Neural crest cell (in vitro differentiated cells): ENCODE measurements around the gene CDYL. TPM values are rescaled to one million over a fixed set of nuclear protein-coding genes. Genes with fewer than 3 reads are reported as not detected.
A peak's percentile ranks its signal among the peaks of the same experiment; 100 is the strongest.

Experiments used
- DNase-seq: peaks from one replicate; pipeline ENCODE4 v3.0.0; 2021; ENCODE audit warnings: low read depth, mixed read lengths, low spot score
- H3K27ac Mint-ChIP-seq: one replicate; pipeline ENCODE4 v1.8.0; 2021; ENCODE audit warnings: mild to moderate bottlenecking, mixed read lengths; ENCODE audit not compliant: unreplicated experiment
- H3K27me3 Mint-ChIP-seq: 2 replicates; pipeline ENCODE4 v1.8.0; 2021; ENCODE audit warnings: low read depth, mild to moderate bottlenecking, mixed read lengths
- H3K36me3 Mint-ChIP-seq: 2 replicates; pipeline ENCODE4 v1.8.0; 2021; ENCODE audit warnings: low read depth, mild to moderate bottlenecking, mixed read lengths
- H3K4me1 Mint-ChIP-seq: 2 replicates; pipeline ENCODE4 v1.8.0; 2021; ENCODE audit warnings: mixed read lengths
- H3K4me3 Mint-ChIP-seq: one replicate; pipeline ENCODE4 v1.8.0; 2021; ENCODE audit warnings: mild to moderate bottlenecking, mixed read lengths
- H3K9me3 Mint-ChIP-seq: 2 replicates; pipeline ENCODE4 v1.8.0; 2021; ENCODE audit warnings: mixed read lengths
- total RNA-seq: library from RNA; stranded (reverse); gene quantifications from 2 replicates; pipeline ENCODE4 v1.2.1, GENCODE V29; 2021
- TF ChIP-seq, protein P1 (sequence below): fragments of 200-600 bp; sonication (generic); conservative IDR thresholded peaks from 2 replicates; pipeline ENCODE4 v1.5.0; 2021; ENCODE audit warnings: antibody characterized with exemption, mild to moderate bottlenecking

The CDYL gene
- total RNA-seq, 1 donor from 2014 or later = 54.2 TPM

DNA sequence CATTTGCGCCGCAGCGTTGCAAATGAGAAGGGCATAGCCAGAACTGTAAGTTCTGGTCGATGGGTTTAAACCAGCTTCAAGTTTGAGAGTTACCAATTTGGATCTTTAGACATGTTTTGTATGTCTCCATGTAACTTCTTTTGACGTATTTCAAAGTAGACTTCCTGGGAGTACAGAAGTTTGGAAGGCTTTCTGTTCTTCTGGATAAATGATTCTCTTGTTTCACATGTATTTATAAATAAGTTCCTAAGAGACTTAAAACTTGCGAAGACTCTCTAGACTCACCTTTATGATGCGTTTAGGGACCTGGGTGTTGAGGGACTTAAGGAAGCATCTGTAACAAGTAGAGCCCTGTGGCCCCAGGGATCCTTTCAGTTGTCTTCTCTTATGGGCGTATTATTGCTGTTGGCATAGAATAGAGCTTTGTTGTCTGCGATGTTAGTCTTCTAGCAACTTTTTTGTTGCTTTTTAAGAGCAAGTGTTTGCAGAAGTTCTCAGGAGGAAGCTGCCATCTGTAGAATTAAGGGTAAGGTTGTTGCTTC is 1.3 kb downstream of the CDYL start:
- H3K4me1 Mint-ChIP-seq = peaks cover 43% of the 10 kb centered on the region
- TF ChIP-seq, protein P1, sequence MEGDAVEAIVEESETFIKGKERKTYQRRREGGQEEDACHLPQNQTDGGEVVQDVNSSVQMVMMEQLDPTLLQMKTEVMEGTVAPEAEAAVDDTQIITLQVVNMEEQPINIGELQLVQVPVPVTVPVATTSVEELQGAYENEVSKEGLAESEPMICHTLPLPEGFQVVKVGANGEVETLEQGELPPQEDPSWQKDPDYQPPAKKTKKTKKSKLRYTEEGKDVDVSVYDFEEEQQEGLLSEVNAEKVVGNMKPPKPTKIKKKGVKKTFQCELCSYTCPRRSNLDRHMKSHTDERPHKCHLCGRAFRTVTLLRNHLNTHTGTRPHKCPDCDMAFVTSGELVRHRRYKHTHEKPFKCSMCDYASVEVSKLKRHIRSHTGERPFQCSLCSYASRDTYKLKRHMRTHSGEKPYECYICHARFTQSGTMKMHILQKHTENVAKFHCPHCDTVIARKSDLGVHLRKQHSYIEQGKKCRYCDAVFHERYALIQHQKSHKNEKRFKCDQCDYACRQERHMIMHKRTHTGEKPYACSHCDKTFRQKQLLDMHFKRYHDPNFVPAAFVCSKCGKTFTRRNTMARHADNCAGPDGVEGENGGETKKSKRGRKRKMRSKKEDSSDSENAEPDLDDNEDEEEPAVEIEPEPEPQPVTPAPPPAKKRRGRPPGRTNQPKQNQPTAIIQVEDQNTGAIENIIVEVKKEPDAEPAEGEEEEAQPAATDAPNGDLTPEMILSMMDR = no peak
- peaks cover 16% of the 10 kb centered on the region for H3K36me3 Mint-ChIP-seq
- H3K27me3 Mint-ChIP-seq = peaks cover 32% of the 10 kb centered on the region
- H3K9me3 Mint-ChIP-seq = peaks cover 9% of the 10 kb centered on the region
- DNase-seq = no peak
- H3K27ac Mint-ChIP-seq = no peak overlapping the region
- H3K4me3 Mint-ChIP-seq = peak overlapping the region; percentile 86

DNA sequence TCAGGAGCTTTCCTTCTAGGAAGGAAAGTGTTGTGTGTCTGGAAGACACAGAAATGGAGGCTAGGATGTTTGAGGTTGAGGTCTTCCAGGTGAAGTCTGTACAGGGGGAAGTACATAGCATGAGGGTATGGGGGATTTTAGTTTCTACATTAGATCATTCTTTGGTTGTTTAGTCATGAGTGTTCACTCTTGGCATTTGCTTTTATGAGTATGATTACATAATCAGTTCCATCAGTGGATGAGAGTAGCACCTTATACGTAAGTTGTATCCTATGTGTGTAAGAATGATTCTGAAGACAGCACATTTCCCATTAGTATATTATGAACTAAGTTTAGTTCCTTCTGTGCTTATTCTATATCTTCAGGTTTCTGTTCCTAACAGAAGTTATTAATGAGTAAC is 1.9 kb downstream of the CDYL start:
- H3K4me3 Mint-ChIP-seq = peak overlapping the region; percentile 86
- H3K9me3 Mint-ChIP-seq = peaks cover 9% of the 10 kb centered on the region
- peaks cover 26% of the 10 kb centered on the region for H3K27me3 Mint-ChIP-seq
- H3K27ac Mint-ChIP-seq = peak overlapping the region; percentile 57
- H3K4me1 Mint-ChIP-seq = peaks cover 43% of the 10 kb centered on the region
- no peak for DNase-seq
- peaks cover 19% of the 10 kb centered on the region for H3K36me3 Mint-ChIP-seq
- TF ChIP-seq, protein P1 = no peak

DNA sequence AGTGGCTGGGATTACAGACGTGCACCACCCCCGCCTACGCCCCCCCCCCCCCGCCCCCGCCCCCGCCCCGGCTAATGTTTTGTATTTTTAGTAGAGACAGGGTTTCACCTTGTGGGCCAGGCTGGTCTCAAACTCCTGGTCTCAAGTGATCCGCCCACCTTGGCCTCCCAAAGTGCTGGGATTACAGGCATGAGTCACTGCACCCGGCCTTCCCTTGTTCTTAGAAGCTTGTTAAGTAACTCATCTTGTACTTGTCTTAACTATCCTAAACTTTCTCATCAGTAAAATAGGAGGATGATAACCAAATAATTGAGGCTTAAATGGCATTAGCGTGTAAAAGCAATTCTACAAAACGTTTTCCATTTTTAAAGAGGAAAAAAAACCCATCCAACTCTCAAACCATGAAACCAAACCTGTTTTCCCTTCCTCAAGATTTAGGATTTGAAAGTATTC is 4.2 kb downstream of the CDYL start:
- no peak for DNase-seq
- no peak overlapping the region for H3K4me3 Mint-ChIP-seq
- H3K27ac Mint-ChIP-seq = no peak overlapping the region
- H3K36me3 Mint-ChIP-seq = peaks cover 29% of the 10 kb centered on the region
- TF ChIP-seq, protein P1 = no peak
- peaks cover 32% of the 10 kb centered on the region for H3K4me1 Mint-ChIP-seq
- H3K9me3 Mint-ChIP-seq = peaks cover 19% of the 10 kb centered on the region
- H3K27me3 Mint-ChIP-seq = peaks cover 3% of the 10 kb centered on the region

DNA sequence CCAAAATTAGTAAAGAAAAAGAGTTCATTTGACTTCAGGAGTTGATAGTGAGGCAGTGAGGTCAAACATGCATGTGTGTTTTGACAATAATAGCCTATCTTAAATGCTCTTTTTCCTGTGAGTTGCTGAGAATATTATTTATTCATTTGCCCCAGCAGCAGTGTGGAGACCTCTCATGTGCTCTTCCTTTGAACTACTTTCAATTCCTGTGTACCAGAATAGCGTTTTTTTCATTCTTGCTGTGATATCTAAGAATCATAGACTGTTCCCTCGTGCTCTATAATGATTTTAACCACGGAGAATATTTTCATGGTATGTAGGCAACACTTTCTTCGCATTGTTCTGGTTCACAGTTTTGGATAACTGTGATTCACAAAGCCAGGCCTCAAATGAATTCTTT is 5.2 kb downstream of the CDYL start:
- TF ChIP-seq, protein P1 = no peak
- Mint-ChIP-seq H3K36me3 (peaks cover 29% of the 10 kb centered on the region), H3K27ac (no peak overlapping the region), H3K27me3 (peaks cover 3% of the 10 kb centered on the region), H3K9me3 (peaks cover 19% of the 10 kb centered on the region), H3K4me3 (no peak overlapping the region), H3K4me1 (peaks cover 37% of the 10 kb centered on the region)
- no peak for DNase-seq

DNA sequence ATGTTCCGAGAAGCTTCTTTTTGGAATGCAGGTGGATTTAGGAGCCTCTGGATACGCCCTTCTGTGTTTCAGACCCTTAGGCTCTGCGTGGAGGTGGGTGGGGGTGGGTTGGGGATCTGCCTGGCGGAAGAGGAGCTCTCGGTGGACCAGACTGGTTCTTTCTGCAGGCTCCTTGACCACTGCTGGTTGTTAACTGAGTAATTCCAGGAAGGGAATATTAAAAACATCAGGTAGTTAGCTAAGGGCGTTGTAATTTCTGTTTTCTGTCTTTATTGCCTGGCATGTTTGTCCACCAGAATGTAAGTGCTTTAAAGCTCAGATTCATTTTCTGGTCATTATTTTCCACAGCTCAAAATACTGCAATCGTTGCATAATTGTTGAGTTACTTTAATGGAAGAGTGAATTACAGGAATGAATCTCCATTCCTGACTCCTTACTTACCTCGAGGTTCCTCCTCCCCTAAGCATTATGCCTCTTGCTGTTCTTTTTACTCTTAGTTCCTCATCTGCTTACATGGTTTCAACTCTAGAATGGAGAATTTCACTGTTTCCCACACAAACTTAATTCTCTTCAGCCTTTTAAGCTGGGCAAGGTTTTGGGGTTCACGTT is 5.9 kb downstream of the CDYL start:
- Mint-ChIP-seq H3K4me3 (no peak overlapping the region), H3K36me3 (peaks cover 29% of the 10 kb centered on the region), H3K9me3 (peaks cover 19% of the 10 kb centered on the region), H3K27me3 (peaks cover 3% of the 10 kb centered on the region), H3K27ac (no peak overlapping the region), H3K4me1 (peaks cover 37% of the 10 kb centered on the region)
- TF ChIP-seq, protein P1 = no peak
- DNase-seq = no peak
